Fibroblast of peridontal ligament (primary cell): ENCODE measurements around the gene RASSF8.
A peak's percentile ranks its signal among the peaks of the same experiment; 100 is the strongest.

Experiments used
- DNase-seq: peaks from one replicate; pipeline ENCODE4 v3.0.0-alpha.2; 2010; ENCODE audit errors: extremely low read depth

RASSF8 gene

GRCh38 chr12:26108915-26109314, 150.4 kb downstream of the RASSF8 start:
- no peak for DNase-seq

GRCh38 chr12:26109343-26109881, 150.9 kb downstream of the RASSF8 start:
- peak; percentile 68 for DNase-seq

DNA sequence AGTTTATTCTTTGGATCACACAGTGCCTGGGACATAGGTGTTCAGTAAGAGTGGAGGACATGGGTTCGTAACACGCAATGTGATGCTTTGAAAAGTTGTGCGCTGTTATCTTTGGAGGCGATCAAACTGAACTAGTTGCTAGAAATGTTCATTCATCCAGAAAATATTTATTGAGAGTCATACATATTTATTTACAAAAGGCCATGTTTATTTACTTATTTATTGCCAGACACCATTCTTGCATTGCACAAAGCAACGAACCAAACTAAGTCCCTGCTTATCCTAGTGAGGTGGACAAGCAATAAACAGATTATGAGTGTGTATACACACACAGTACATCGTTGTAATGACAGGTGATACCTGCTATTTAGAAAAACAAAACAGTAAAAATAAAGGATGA, 153.8 kb downstream of the RASSF8 start:
- DNase-seq, result no peak

GRCh38 chr12:26112703-26113147, 154.2 kb downstream of the RASSF8 start:
- DNase-seq, result no peak

- no peak for DNase-seq
Measured at GRCh38 chr12:26113181-26113654, 154.7 kb downstream of the RASSF8 start.

DNA sequence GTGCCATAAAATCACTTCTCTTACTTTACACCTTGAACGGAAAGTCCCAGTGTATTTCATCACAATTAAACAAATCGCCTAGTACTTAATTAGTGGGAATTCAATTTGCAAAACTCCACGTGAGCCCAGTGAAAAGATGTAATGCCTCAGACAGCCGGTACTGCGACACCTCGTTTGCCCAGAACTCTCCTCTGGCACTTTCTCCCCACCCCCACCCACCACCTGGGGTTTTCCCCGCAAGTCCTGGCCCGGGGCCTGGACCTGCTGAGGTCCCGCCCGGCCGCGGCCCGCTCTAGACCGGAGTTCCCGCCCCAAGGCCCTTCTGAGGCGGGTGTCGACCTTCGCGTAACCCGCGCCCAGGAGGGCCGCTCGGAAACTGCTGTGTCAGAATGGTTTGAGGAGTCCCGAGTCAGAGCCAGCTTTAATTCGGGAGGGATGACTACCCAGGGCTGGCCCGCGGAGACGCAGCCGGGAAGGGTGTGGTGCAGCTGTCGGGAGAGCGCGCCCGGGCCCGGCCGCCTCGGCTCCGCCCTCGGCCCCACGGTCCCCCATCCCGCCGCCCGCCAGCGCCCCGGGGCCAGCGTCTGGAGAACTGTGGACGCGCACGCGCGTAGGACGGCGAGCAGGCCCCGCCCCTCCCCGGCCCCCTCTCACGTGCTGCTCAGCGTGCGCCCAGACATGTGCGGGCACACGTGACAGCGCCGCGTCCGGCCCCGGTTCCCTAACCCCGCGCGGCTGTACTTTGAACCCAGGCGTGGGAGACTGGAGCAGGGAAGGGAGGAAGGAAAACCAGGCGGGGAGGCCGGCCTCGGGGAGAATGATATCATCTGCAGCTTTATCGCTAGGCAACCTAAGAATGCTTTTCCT, 155.6 kb downstream of the RASSF8 start:
- DNase-seq, result peak; percentile 88

- no peak for DNase-seq
Measured at GRCh38 chr12:26114720-26115401, 156.4 kb downstream of the RASSF8 start.

DNA sequence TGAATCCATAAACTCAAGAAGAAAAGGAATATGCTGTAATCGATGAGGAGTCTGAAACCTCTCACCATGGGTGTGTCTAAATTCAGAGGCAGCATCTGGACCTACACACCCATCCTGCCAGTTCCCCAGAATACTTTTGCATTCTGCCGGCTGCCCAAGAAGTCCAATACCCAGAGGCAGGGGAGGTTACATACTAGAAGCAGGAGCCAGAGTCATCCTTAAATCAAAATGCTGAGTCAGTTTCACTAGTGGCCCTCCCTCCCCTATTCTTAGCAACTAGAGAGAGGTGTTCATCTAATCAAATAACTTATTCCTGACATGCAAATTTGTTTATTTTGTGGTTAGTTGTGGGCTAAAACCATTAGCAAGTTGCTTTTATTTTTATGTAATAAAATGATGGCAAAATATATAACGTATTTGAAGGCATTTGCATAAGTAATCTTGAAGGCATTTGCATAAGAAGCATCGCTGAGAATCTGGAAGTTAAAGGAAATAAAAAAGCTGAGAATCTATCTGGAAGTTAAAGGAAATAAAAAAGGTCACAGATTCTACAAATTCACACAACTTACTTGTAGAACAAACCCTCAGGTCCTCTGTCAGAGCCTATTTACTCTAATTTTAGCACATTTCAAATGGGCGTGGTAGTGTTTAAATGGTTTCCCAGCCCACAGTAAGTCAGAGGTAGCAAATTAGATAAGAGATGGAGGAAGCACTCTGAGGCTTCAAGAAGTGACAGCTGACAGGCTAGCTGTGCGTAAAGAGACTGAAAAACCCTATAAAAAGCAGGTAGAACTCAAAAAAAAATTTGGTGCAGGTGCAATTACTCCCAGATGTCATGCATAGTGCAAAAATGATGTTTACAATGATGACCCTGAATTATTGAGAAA, 158.6 kb downstream of the RASSF8 start:
- no peak for DNase-seq

DNA sequence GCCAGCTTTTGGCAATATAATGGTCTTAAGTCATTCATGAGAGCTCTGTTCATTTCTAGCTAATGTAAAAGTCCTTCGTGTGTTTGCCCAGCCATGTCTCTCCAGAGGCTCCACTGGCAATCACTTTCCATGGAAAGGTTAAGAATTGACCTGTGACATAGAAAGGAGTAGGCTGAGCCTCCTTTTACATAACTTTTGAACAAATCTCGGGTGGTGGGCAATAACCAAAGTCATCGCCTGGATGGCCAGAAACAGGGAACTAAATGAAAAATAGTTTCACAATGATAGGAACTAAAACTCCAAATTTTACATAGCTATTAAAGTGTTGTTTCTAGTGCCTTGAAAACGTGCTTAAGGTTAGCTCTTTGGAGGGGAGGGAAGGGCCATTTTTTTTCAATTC, 159.8 kb downstream of the RASSF8 start:
- no peak for DNase-seq

DNA sequence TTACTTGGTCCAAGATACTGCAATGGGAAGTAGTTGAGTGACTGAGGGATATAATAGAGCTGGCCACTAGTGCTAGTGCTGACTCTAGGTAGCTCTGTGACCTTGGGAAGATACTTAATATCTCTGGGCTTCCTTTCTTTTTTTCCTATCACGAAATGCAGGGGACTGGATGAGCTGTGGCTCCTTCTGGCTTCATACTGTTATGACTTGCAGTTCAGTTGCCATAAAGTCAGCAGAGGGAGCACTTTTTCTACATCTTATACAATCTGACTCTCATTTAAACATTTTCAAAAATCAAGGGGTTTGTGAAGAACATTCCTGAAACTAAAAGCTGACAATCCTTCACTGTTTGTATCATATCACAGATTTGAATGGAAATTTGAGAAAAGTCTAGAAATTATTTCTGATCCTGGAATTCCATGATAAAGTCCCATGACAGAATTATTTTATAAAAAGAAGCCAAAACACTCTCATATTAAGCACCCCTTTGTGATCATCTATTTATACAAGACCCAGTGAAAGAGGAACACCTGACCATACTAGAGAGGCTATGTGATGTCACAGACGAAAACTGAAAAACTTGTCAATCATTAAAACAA, 161.0 kb downstream of the RASSF8 start:
- peak; percentile 86 for DNase-seq

GRCh38 chr12:26120561-26121274, 162.2 kb downstream of the RASSF8 start:
- DNase-seq, result no peak

DNA sequence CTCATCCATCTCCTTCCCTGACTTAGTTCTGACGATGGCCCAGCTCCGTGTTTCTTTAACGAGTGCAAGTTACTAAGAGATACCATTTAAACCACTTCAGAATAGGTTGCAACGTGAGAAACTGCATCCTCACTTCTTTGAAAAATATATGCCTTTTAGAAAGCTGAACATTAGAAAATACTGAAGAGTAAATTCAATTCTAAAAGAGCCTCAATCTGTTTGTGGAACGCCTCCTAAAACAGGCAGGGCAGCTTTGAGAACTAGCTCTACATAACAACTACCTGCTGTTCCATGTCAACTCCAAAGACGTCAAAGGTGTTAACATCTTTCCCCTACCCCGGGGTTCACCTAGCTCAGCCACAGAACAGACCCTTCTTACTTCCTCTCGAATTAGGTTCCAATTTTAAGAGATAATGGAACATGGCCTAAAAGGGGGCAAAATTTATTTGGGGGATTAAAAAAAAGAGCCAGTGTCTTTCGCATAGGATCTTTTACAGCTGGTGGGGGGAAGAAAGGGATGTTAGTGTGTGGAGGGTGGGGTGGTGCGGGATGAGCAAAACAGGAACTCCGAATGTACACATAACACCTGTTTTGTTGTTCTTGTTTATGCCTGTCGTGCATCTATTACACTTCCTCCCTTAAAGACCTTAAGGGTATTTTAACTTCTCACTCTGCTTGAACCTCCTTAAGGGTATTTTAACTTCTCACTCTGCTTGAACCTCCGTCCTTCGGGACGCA, 163.0 kb downstream of the RASSF8 start:
- no peak for DNase-seq

GRCh38 chr12:26122061-26122680, 163.7 kb downstream of the RASSF8 start:
- no peak for DNase-seq

DNA sequence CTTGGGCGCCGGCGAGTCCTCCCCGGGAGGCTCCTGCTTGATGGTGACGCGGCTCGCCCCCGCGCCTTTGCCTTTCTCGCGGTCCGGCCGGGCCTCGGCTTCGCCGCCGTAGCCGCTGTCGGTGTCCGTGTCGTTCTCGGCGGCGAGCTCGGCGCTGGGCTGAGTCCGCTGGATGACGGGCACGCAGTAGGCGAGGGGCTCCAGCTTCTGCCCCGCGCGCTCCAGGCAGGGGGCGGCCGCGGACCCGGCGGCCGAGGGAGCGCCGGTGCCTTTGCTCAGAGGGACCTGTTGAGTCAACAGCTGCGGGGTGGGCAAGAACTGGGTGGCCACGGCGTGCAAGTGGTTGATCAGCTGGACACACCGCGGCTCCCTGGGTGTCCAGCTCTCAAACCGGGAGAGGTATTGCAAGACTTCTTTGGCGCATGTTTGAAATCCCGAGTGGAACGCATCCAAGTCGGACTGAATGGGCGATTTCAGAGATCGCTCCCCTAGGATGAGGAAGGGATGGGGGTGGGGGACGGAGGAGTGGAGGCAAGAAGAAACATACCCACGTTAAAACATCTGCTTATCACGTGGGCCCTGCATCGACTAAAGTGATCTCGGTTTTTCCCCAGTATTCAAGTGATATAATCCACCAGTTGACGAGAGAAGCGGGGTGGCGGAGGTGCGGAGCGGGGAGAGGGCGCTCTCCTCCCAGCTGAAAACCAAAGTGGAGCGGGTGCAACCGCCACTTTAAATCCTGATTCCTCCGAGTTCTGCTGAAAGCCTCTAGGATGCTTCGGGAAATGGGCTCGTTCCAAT, 164.4 kb downstream of the RASSF8 start:
- peak; percentile 75 for DNase-seq

- DNase-seq, result peak; percentile 35
Measured at GRCh38 chr12:26123482-26123980, 165.0 kb downstream of the RASSF8 start.

DNA sequence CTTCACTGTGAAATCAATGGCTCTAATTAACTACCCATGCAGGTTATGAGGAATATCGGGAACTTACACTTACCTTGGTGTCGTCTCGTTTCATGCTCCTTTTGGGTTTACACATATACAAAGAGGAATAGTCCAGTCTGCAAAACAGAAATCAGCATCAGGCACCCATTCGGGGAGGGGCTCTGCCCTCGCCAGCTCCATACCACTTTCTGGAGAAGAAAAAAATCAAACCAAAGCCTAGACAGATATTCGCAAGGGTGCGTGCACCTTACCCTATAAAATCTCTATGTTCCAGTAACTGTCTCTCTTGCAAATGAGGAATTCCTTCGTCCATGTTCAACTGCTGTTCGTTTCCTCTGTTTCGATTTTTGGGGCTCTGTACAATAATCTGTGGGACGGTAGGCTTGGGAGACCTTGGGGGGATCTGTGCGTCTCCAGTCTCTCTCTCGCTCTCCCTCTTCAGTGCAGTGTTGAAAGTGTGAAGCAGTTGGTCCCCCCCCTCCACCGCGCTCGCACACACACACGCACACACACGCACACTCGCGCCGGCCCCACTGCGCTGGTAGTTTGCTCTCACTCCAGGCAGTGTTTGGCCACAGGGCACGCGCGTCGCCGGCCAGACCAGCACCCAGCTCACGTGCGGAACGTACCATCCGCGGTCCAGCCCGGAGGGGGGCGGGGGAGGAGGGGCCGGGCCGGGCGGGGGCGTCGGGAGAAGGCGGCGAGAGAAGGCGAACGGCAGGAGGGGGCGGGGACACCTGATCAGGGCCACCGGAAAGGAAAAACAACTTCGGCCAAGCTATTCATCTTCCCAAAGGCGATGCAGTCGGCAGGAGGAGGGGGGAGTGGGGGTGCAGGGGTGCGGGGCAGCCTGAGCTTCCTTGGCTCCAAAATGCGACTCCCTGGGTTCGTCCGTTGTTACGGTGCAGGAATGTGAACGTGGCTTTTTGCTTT, 166.2 kb downstream of the RASSF8 start, which contains the start of gene BHLHE41:
Gene BHLHE41, minus strand, starts transcription at position 592 of the 954 bp plus-strand sequence. Its CDS starts 258 bp downstream, at position 334.
- DNase-seq, result no peak
